Naive thymus-derived CD4-positive, alpha-beta T cell (primary cell): Measurements from ENCODE around the gene RAPH1. TPM values are rescaled to one million over a fixed set of nuclear protein-coding genes. Genes with fewer than 3 reads are reported as not detected.

Source experiments
- ATAC-seq: fragments of 150-1000 bp; cut with Tn5 transposase; 2 replicates; pipeline ENCODE4 v1.10.0; 2021; ENCODE audit warnings: mild to moderate bottlenecking, moderate library complexity
- CTCF ChIA-PET: fragments of 350-600 bp; sonication (Branson Sonifier 250); formaldehyde crosslinking; loops from one replicate; lab custom pipeline; 2021; ENCODE audit warnings: antibody characterized with exemption; lab: Charles Lee
- POLR2A ChIA-PET: fragments of 350-600 bp; sonication (Branson Sonifier 250); formaldehyde crosslinking; loops from one replicate; lab custom pipeline; 2021; ENCODE audit warnings: antibody characterized with exemption, inconsistent platforms; lab: Charles Lee
- DNase-seq, 9 donors: peaks; one replicate each; pipeline versions ENCODE4 v3.0.0 to v3.0.0-alpha.2; 2020 to 2022; ENCODE audit warnings: mixed read lengths in 1 of 9
- H3K27ac ChIP-seq: one replicate; pipeline ENCODE4 v1.7.0; 2013; ENCODE audit warnings: mild to moderate bottlenecking, low read depth, low read length, moderate library complexity
- H3K27me3 ChIP-seq, 2 donors: one replicate each; pipeline ENCODE4 v1.7.0; 2013; ENCODE audit warnings: low read length in 2 of 2, mild to moderate bottlenecking in 2 of 2, moderate library complexity in 2 of 2; ENCODE audit not compliant: control insufficient read depth in 2 of 2, insufficient read depth in 2 of 2
- H3K36me3 ChIP-seq, 3 experiments: 1 replicate in 2 of 3; 2 replicates in 1 of 3; pipeline ENCODE4 v1.7.0; 2013; ENCODE audit warnings: low read length in 3 of 3, mild to moderate bottlenecking in 3 of 3, moderate library complexity in 1 of 3; ENCODE audit not compliant: insufficient read depth in 3 of 3, control insufficient read depth in 2 of 3
- H3K4me1 ChIP-seq, 2 donors: one replicate each; pipeline ENCODE4 v1.7.0; 2013; ENCODE audit warnings: low read length in 2 of 2, mild to moderate bottlenecking in 2 of 2, moderate library complexity in 1 of 2; ENCODE audit not compliant: control insufficient read depth in 2 of 2, insufficient read depth in 2 of 2
- H3K4me3 ChIP-seq: 2 replicates; pipeline ENCODE4 v1.7.0; 2013; ENCODE audit warnings: mild to moderate bottlenecking, low read length
- H3K9me3 ChIP-seq, 3 experiments: 1 replicate in 2 of 3; 2 replicates in 1 of 3; pipeline ENCODE4 v1.7.0; 2013; ENCODE audit warnings: low read length in 3 of 3; ENCODE audit not compliant: control insufficient read depth in 2 of 3
- H3K27ac Mint-ChIP-seq, 9 donors: one replicate each; pipeline ENCODE4 v1.8.0; 2020 to 2022; ENCODE audit warnings: mixed read lengths in 9 of 9, mild to moderate bottlenecking in 8 of 9, moderate library complexity in 5 of 9, inconsistent platforms in 2 of 9
- H3K27me3 Mint-ChIP-seq, 5 donors: one replicate each; pipeline ENCODE4 v1.8.0; 2021 to 2022; ENCODE audit warnings: mixed read lengths in 5 of 5, mild to moderate bottlenecking in 1 of 5
- H3K36me3 Mint-ChIP-seq, 5 donors: one replicate each; pipeline ENCODE4 v1.8.0; 2020 to 2022; ENCODE audit warnings: mixed read lengths in 5 of 5, mild to moderate bottlenecking in 3 of 5, inconsistent platforms in 1 of 5
- H3K4me1 Mint-ChIP-seq, 7 donors: one replicate each; pipeline ENCODE4 v1.8.0; 2020 to 2022; ENCODE audit warnings: mixed read lengths in 7 of 7, mild to moderate bottlenecking in 3 of 7, inconsistent platforms in 1 of 7
- H3K4me3 Mint-ChIP-seq, 10 donors: one replicate each; pipeline ENCODE4 v1.8.0; 2020 to 2022; ENCODE audit warnings: mild to moderate bottlenecking in 10 of 10, mixed read lengths in 10 of 10, moderate library complexity in 6 of 10, inconsistent platforms in 2 of 10
- H3K9me3 Mint-ChIP-seq, 11 donors: one replicate each; pipeline ENCODE4 v1.8.0; 2020 to 2022; ENCODE audit warnings: mixed read lengths in 11 of 11, mild to moderate bottlenecking in 4 of 11, inconsistent platforms in 1 of 11, moderate library complexity in 1 of 11
- intact Hi-C, 2 donors: fragments of 100-400 bp; cut with micrococcal nuclease; formaldehyde crosslinking; loops; one replicate each; pipeline ENCODE4 v1.15.1; 2023
- polyA plus RNA-seq, 2 donors: library from polyadenylated mRNA; unstranded; fragments of 300-500 nt; fragmentation: Illumina TruSeq; gene quantifications; one replicate each; pipeline ENCODE4 v1.2.3, GENCODE V29; 2021
- total RNA-seq, 6 experiments: library from RNA in 5 of 6; stranded (reverse) in 5 of 6; gene quantifications; 1 replicate in 5 of 6; 2 replicates in 1 of 6; pipeline ENCODE4 v1.2.3 and lab custom pipeline; 2021 to 2026

Gene RAPH1
- total and polyA plus RNA-seq, 7 experiments from 2014 or later, result 0.57 to 5.5 (median 2.9) TPM

DNA sequence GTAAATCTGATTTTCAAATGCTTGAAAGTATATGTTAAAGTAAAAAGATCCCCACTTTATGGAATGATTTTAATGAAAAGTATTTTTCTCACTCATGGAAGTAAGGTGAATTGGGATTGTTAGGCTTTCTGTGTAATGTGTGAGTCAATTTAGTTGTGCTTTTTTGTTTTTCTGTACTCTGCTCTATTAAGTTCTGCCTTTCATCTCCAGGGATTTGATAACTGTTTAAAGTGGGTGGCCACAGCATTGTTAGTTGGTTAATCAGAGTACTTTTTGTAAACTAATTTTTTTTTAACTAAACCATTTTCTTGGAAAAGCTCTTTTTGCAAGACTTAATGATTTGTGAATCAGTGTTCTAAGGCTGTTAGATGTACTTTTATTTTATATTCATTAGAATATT, 130.1 kb downstream of the RAPH1 start:
- Histone ChIP-seq H3K27ac (no peak overlapping the region), H3K4me3 (no peak overlapping the region), H3K4me1 (no peaks in the 10 kb centered on the region), H3K27me3 (no peaks in the 10 kb centered on the region), H3K36me3 (peaks cover 0 to 15% (median 4%) of the 10 kb centered on the region in 3 experiments), H3K9me3 (no peaks in the 10 kb centered on the region)
- peaks cover 0 to 2% (median 0%) of the 10 kb centered on the region in 7 donors for H3K4me1 Mint-ChIP-seq
- ATAC-seq (no peak), DNase-seq (no peak)
- no peaks in the 10 kb centered on the region for H3K27me3 Mint-ChIP-seq
- ChIA-PET POLR2A (no interaction called here), CTCF (no interaction called here)
- no peak overlapping the region for H3K27ac Mint-ChIP-seq
- no peaks in the 10 kb centered on the region for H3K9me3 Mint-ChIP-seq
- intact Hi-C loops, result no loop called here
- peaks cover 4 to 53% (median 37%) of the 10 kb centered on the region in 5 donors for H3K36me3 Mint-ChIP-seq
- H3K4me3 Mint-ChIP-seq, result no peak overlapping the region

DNA sequence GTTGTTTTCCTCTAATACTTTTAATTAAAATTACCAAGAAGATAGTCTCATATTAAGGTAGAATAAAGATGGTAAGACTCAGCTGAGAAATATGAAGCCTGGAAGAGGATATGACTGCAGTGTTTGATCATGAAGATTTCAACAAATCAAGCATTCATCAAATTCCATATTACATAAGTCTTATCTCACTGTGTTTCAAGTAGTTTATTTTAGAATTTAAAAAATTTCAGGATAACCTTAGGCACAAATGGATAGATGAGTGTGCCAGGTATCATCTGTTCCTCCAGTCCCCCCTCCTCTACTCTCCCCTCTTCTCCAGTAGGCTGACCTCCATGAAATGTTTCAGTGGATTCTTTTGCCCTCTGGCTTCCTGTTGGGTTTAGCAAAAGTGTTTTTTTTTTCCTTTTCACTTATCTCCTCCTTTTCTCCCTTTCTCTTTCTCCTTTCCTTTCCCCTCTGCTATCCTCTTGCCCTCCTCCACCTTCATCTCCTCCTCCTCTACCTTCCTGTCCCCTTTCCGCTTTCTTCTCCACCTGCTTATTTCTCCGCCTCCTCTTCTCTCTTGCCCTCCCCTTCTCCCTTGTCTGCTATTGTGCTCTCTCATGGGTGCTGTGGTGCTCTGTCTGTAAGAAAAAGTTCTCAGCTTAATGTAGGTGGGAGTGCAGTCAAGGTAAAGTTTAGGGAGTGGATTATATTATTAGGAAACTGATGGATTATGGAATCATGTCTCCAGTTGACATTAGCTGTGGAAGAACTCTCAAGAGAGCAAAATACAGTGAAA, 134.1 kb downstream of the RAPH1 start:
- Mint-ChIP-seq H3K4me1 (peaks cover 0 to 2% (median 0%) of the 10 kb centered on the region in 7 donors), H3K27ac (peak overlapping the region in 2 of 9 donors; percentile 19 to 51), H3K27me3 (no peaks in the 10 kb centered on the region), H3K9me3 (peaks cover 0 to 5% (median 0%) of the 10 kb centered on the region in 11 donors), H3K4me3 (no peak overlapping the region), H3K36me3 (peaks cover 13 to 45% (median 29%) of the 10 kb centered on the region in 5 donors)
- Histone ChIP-seq H3K4me1 (no peaks in the 10 kb centered on the region), H3K36me3 (peaks cover 0 to 6% (median 0%) of the 10 kb centered on the region in 3 experiments), H3K9me3 (no peaks in the 10 kb centered on the region), H3K27me3 (no peaks in the 10 kb centered on the region), H3K27ac (no peak overlapping the region), H3K4me3 (no peak overlapping the region)
- intact Hi-C loops, result no loop called here
- DNase-seq, result no peak
- no peak for ATAC-seq
- ChIA-PET CTCF (no interaction called here), POLR2A (no interaction called here)

DNA sequence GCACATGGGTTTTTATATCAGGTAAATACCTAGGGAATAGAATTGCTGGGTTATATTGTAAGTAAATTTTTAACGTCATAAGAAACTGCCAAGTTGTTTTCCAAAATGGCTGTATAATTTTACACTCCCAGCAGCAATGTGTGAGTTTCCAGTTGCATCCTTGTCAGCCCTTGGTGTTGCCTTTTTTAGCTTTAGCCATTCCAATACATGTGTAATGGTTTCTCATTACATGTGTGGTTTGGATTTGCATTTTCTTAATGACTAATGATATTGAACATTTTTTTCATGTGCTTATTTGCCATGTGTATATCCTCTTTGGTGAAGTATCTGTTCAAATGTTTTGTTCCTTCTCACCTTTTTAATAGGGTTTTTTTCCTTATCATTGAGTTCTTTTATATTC, 136.1 kb downstream of the RAPH1 start:
- intact Hi-C loops, result no loop called here
- ChIA-PET CTCF (no interaction called here), POLR2A (no interaction called here)
- H3K36me3 ChIP-seq, result peaks cover 0 to 10% (median 8%) of the 10 kb centered on the region in 3 experiments
- no peak for ATAC-seq
- no peaks in the 10 kb centered on the region for H3K9me3 ChIP-seq
- no peak overlapping the region for H3K4me3 ChIP-seq
- Mint-ChIP-seq H3K4me1 (no peaks in the 10 kb centered on the region), H3K27ac (no peak overlapping the region), H3K4me3 (no peak overlapping the region), H3K9me3 (peaks cover 0 to 5% (median 0%) of the 10 kb centered on the region in 11 donors), H3K27me3 (no peaks in the 10 kb centered on the region), H3K36me3 (peaks cover 14 to 45% (median 31%) of the 10 kb centered on the region in 5 donors)
- no peaks in the 10 kb centered on the region for H3K27me3 ChIP-seq
- H3K27ac ChIP-seq, result no peak overlapping the region
- no peaks in the 10 kb centered on the region for H3K4me1 ChIP-seq
- no peak for DNase-seq

DNA sequence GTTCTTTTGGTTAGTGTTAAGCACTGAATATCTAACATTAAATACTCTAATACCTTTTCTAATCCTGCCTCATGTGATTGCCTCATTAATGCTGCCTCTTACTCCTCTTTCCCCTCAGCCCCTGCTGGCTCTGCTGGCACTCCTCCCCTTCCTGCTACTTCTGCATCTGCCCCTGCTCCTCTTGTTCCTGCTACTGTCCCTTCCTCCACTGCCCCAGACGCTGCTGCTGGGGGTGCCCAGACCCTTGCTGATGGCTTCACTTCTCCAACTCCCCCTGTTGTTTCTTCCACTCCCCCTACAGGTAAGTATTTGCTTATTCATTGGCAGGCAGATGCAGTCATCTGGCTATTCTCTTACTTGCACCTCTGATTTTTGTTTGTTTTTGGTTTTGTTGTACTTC, 138.4 kb downstream of the RAPH1 start:
- ChIA-PET CTCF (interaction anchor here (0.7 kb wide), 1 partner anchor 88 kb away, joined by 3 read pairs; no protein-coding TSS in a partner anchor), POLR2A (interaction anchor here (0.7 kb wide), 1 partner anchor 1142 kb away, joined by 3 read pairs; no protein-coding TSS in a partner anchor)
- Histone ChIP-seq H3K9me3 (no peaks in the 10 kb centered on the region), H3K27me3 (no peaks in the 10 kb centered on the region), H3K4me3 (no peak overlapping the region), H3K27ac (no peak overlapping the region), H3K4me1 (no peaks in the 10 kb centered on the region), H3K36me3 (peaks cover 0 to 14% (median 8%) of the 10 kb centered on the region in 3 experiments)
- no peaks in the 10 kb centered on the region for H3K4me1 Mint-ChIP-seq
- H3K4me3 Mint-ChIP-seq, result no peak overlapping the region
- ATAC-seq (no peak), DNase-seq (no peak)
- H3K27me3 Mint-ChIP-seq, result no peaks in the 10 kb centered on the region
- H3K9me3 Mint-ChIP-seq, result peaks cover 0 to 5% (median 0%) of the 10 kb centered on the region in 11 donors
- H3K36me3 Mint-ChIP-seq, result peaks cover 14 to 49% (median 37%) of the 10 kb centered on the region in 5 donors
- intact Hi-C loops, result no loop called here
- H3K27ac Mint-ChIP-seq, result no peak overlapping the region

DNA sequence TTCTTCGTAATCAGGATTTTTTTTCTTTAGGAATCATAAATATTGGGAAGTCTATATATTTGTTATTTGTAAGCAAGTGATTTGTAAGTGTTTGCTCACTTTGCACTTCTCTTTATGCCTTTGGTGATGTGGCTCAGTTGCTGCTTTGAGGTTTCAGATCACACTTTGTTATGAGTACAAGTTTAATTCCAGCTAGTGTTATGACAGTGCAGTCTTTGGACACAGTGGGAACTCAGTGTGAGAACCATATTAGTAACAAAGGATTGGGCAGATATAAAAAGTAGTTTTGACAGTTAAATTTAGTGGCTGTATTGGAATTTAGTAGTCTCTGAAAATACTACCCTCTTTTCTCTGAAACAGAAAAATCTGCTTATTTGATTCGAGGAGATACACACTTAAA, 139.2 kb downstream of the RAPH1 start:
- Mint-ChIP-seq H3K27me3 (no peaks in the 10 kb centered on the region), H3K4me3 (no peak overlapping the region), H3K4me1 (no peaks in the 10 kb centered on the region), H3K36me3 (peaks cover 14 to 50% (median 37%) of the 10 kb centered on the region in 5 donors), H3K27ac (no peak overlapping the region), H3K9me3 (peaks cover 0 to 5% (median 0%) of the 10 kb centered on the region in 11 donors)
- Histone ChIP-seq H3K4me3 (no peak overlapping the region), H3K36me3 (peaks cover 0 to 16% (median 8%) of the 10 kb centered on the region in 3 experiments), H3K27me3 (no peaks in the 10 kb centered on the region), H3K27ac (no peak overlapping the region), H3K4me1 (no peaks in the 10 kb centered on the region), H3K9me3 (no peaks in the 10 kb centered on the region)
- DNase-seq (no peak), ATAC-seq (no peak)
- POLR2A ChIA-PET, result no interaction called here
- intact Hi-C loops, result no loop called here
- CTCF ChIA-PET, result no interaction called here

DNA sequence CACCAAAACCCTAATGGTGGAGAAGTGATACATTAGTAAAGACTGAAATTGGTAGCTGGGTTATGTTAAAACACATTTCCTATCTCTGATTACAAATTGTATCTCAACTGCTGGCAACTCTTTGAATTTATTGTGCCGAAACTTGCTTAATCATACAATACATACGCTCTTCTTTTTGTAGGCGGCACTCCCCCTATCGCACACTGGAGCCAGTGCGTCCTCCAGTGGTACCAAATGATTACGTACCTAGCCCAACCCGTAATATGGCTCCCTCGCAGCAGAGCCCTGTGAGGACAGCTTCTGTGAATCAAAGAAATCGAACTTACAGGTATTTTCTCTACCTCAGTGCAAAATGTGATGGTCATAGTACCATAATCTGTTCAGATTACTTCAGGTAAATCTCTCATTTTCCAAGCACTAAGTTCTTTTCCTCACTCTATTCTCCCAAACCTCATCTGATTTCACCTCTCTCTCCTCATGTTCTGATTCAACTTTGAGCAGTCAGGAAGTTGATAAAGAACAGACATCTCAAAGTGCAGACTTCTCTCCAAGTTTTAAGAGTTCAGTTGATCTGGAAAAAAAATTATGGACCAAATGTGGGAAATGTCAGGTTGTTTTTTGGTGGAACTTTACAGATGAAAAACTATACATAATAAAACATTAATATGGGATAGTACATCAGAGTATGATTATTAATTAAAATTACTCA, 140.4 kb downstream of the RAPH1 start:
- Mint-ChIP-seq H3K4me1 (no peaks in the 10 kb centered on the region), H3K27ac (no peak overlapping the region), H3K27me3 (no peaks in the 10 kb centered on the region), H3K4me3 (no peak overlapping the region), H3K36me3 (peaks cover 14 to 53% (median 37%) of the 10 kb centered on the region in 5 donors), H3K9me3 (peaks cover 0 to 5% (median 0%) of the 10 kb centered on the region in 11 donors)
- Histone ChIP-seq H3K27ac (no peak overlapping the region), H3K4me3 (no peak overlapping the region), H3K9me3 (no peaks in the 10 kb centered on the region), H3K27me3 (no peaks in the 10 kb centered on the region), H3K4me1 (no peaks in the 10 kb centered on the region), H3K36me3 (peaks cover 0 to 17% (median 8%) of the 10 kb centered on the region in 3 experiments)
- intact Hi-C loops, result no loop called here
- POLR2A ChIA-PET, result no interaction called here
- no peak for ATAC-seq
- no peak for DNase-seq
- CTCF ChIA-PET, result interaction anchor here (0.7 kb wide), 1 partner anchor 543 kb away, joined by 3 read pairs; no protein-coding TSS in a partner anchor
